ENCODE results near the gene BEAN1.

- no peak for TF ChIP-seq CTCF (IDR thresholded peaks at IDR 0.05)
- no peak for TF ChIP-seq NFIC (IDR thresholded peaks at IDR 0.05; ENCODE audit: borderline replicate concordance)
- TF ChIP-seq POLR2AphosphoS5 (IDR thresholded peaks at IDR 0.05; ENCODE audit: low read depth, low read length), result no peak
- TF ChIP-seq RXRA (IDR thresholded peaks at IDR 0.05; ENCODE audit: borderline replicate concordance, low read depth), result no peak
- TF ChIP-seq RAD21 (IDR thresholded peaks at IDR 0.05; ENCODE audit: low read length), result no peak
Measured at GRCh38 chr16:66421891-66422290, 5.2 kb upstream of the BEAN1 start.

Measured in SK-N-SH (cell line).